BJ (cell line): ENCODE data around the gene OCLN. TPM values are rescaled to one million over a fixed set of nuclear protein-coding genes. Genes with fewer than 3 reads are reported as not detected.
"Not testable (repeated sequence)": the region's sequence is repeated elsewhere in the genome, so short reads cannot be mapped to it uniquely, and the experiment has no call there.

Experiments used
- CTCF ChIA-PET: fragments of 350-600 bp; formaldehyde crosslinking; extraction: SDS; loops from one replicate; lab custom pipeline; 2021; ENCODE audit warnings: antibody characterized with exemption, inconsistent platforms; lab: Yijun Ruan, JAX
- POLR2A ChIA-PET: fragments of 300-600 bp; sonication (Branson Sonifier 250); formaldehyde crosslinking; extraction: SDS; loops from one replicate; lab custom pipeline; 2021; ENCODE audit warnings: antibody characterized with exemption; lab: Charles Lee
- DNase-seq: peaks from one replicate; pipeline ENCODE4 v3.0.0-alpha.2; 2011; ENCODE audit warnings: low read depth
- H3K27me3 ChIP-seq: 2 replicates; pipeline ENCODE4 v1.6.0; 2011; ENCODE audit warnings: low read length; ENCODE audit not compliant: control insufficient read depth, insufficient read depth
- H3K36me3 ChIP-seq: 2 replicates; pipeline ENCODE4 v1.5.1; 2011; ENCODE audit warnings: low read length; ENCODE audit not compliant: control insufficient read depth, insufficient read depth
- H3K4me3 ChIP-seq: 2 replicates; pipeline ENCODE4 v1.5.1; 2011; ENCODE audit warnings: low read depth, mild to moderate bottlenecking, control low read depth, low read length
- CTCF ChIP-seq: IDR thresholded peaks from 2 replicates; pipeline ENCODE4 v1.5.1; 2011; ENCODE audit warnings: low read depth, mild to moderate bottlenecking, control low read depth, inconsistent platforms, low read length, moderate library complexity; ENCODE audit not compliant: insufficient read depth
- polyA plus RNA-seq: library from polyadenylated mRNA; depleted of rRNA; stranded (reverse); fragments of >200 nt; gene quantifications from 2 replicates; pipeline ENCODE4 v1.2.3, GENCODE V29; 2011; rRNA removed
- small RNA-seq: library from RNA; depleted of rRNA; stranded (forward); fragments of <200 nt; gene quantifications from one replicate; pipeline ENCODE3, GENCODE V24; 2012; ENCODE audit warnings: low replicate concordance, low read depth; ENCODE audit not compliant: insufficient read length

The OCLN gene
- polyA plus RNA-seq, 1 experiment = 0.25 TPM

DNA sequence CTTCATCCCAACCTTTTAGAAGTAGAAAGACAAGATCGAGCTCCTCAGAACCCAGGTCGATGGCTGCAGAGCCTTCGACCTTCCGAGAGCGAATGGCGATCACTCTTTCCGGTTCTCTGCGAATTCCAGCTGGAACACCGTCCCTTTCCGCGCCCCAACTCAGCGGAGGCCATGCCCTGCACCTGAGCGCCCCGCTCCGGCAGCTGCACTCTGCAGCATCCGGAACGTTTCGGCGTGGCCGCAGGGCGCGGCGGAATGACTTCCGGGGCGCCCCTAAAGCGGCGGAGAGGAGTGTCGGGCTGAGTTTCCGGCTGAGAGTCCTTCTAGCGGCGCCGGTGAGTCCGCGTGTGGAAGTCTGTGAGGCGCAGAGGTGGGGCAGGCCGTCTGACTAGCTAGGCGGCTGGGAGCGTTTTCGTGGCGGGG, 67.3 kb downstream of the OCLN start, which contains the start of gene GTF2H2C:
Gene GTF2H2C, plus strand, starts transcription at position 284 of the 423 bp plus-strand sequence. CDS start 4,942 bp downstream, outside the sequence.
- TF ChIP-seq CTCF = peak; percentile 51
- H3K36me3 ChIP-seq, H3K27me3 ChIP-seq, POLR2A ChIA-PET, CTCF ChIA-PET, DNase-seq: not testable (repeated sequence)
- peak within 1 kb of the TSS; percentile 44 for H3K4me3 ChIP-seq

DNA sequence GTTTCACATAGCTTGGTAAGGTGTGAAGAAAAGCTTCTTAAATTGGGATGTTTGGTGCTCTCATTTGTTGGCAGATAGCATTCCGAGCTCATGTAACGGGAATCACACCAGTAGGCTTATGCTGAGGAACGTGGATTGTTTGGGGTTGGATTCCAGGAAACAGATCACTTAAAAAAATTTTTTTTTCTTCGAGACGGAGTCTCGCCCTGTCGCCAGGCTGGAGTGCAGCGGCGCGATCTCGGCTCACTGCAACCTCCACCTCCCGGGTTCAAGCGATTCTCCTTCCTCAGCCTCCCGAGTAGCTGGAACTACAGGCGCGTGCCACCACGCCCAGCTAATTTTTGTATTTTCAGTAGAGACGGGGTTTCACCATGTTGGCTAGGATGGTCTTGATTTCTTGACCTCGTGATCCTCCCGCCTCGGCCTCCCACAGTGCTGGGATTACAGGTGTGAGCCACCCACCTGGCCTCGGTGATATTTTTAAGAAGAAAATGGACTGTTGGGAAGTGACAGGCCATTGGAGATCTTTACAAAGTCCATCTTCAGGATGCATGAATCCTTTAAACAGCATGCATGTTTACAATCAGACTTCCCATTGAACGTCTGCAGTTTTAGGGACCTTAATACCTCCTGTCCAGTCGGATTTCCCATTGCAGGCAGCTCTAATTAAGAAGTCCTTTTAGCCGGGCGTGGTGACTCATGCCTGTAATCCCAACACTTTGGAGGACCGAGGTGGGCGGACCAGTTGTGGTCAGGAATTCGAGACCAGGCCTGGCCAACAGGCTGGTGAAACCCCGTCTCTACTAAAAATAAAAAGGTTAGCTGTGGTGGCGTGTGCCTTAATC, 68.2 kb downstream of the OCLN start:
- CTCF ChIA-PET, DNase-seq, H3K36me3 ChIP-seq, H3K27me3 ChIP-seq, POLR2A ChIA-PET: not testable (repeated sequence)
- H3K4me3 ChIP-seq = peak overlapping the region; percentile 31

GRCh38 chr5:69566172-69566571, 73.6 kb downstream of the OCLN start:
- H3K4me3 ChIP-seq, H3K36me3 ChIP-seq, CTCF ChIA-PET, H3K27me3 ChIP-seq, POLR2A ChIA-PET, DNase-seq: not testable (repeated sequence)

- H3K27me3 ChIP-seq, CTCF ChIA-PET, H3K4me3 ChIP-seq, POLR2A ChIA-PET, DNase-seq, H3K36me3 ChIP-seq: not testable (repeated sequence)
Measured at GRCh38 chr5:69568072-69568471, 75.5 kb downstream of the OCLN start.

- H3K36me3 ChIP-seq, DNase-seq, H3K4me3 ChIP-seq, H3K27me3 ChIP-seq, POLR2A ChIA-PET, CTCF ChIA-PET: not testable (repeated sequence)
Measured at GRCh38 chr5:69583356-69583755, 90.8 kb downstream of the OCLN start.

DNA sequence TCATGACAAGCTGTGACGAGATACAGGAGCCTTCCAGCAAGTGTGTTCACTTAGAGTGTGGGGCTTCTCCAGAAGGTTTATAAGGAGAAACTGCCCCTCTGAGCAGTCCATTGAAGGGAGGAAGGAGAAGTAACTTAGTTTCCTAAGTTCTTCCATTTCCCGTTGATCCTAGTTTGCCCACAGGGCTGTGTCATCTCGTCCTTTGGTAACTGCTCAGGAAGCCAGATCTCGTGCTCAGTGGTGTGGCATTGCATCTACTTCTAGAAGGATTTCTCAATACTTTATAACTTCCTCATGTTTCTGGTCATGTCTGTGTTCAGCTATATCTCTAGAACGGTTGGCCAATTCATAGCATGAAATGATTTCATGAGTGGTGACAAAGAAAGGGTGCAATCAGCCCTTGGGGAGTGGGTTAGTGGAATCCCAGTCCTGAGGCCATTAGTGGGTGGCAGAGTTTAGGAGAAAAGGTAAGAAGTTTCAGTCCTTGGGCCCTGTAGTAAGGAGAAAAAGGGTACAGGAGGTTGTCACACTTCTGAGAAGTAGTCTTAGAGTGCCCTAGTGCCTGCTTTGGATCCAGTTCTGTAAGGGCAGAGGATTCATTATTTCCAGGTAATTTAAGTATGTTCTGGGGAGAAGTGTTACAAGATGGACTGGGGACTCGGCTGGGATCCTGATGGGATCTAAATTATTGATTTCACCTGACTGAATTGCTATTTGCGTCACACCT, 103.7 kb downstream of the OCLN start:
- H3K36me3 ChIP-seq, H3K27me3 ChIP-seq, DNase-seq, H3K4me3 ChIP-seq, CTCF ChIA-PET, POLR2A ChIA-PET: not testable (repeated sequence)

GRCh38 chr5:69601947-69602346, 109.4 kb downstream of the OCLN start:
- POLR2A ChIA-PET, H3K36me3 ChIP-seq, CTCF ChIA-PET, H3K4me3 ChIP-seq, H3K27me3 ChIP-seq, DNase-seq: not testable (repeated sequence)

DNA sequence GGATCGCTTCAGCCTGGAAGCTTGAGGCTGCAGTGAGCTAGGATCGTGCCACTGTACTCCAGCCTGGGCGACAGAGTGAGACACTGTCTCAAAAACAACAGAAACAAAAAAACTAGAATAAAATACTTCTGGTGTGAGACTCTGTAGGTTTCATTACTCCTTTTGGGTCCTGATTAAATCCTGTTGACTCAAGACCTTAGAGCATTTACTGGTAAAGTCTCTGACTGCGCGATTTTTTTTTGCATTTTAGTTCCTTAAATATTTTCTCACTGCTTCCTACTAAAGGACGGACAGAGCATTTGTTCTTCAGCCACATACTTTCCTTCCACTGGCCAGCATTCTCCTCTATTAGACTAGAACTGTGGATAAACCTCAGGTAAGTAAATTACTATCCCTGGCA, 114.2 kb downstream of the OCLN start:
- POLR2A ChIA-PET, H3K27me3 ChIP-seq, H3K4me3 ChIP-seq, DNase-seq, CTCF ChIA-PET, H3K36me3 ChIP-seq: not testable (repeated sequence)

Small RNAs within 50 kb of the gene (small RNA-seq; reads per million reads assigned to genes)
- not detected for gene RN7SL616P
- not detected for gene RNU6-724P
- gene RPS27P14 = not detected

Other genes with a start within 250 kb of the OCLN start
- gene CCDC125, start 160.0 kb upstream of the OCLN start, polyA plus RNA-seq = 1.8 and 3.1 TPM in 2 replicates
- gene AK6, start 123.3 kb upstream of the OCLN start, polyA plus RNA-seq = 11.6 and 39.9 TPM in 2 replicates
- gene TAF9, start 123.3 kb upstream of the OCLN start, polyA plus RNA-seq = 76.4 and 140 TPM in 2 replicates
- gene RAD17, start 123.0 kb upstream of the OCLN start, polyA plus RNA-seq = 18.0 and 23.2 TPM in 2 replicates
- gene MARVELD2, start 77.7 kb upstream of the OCLN start, polyA plus RNA-seq = 0.88 and 1.3 TPM in 2 replicates
- gene GTF2H2C, start 67.4 kb downstream of the OCLN start, polyA plus RNA-seq = 9.9 and 19.8 TPM in 2 replicates